Mesendoderm (in vitro differentiated cells): ENCODE data around the gene LRRFIP1.
A peak's percentile ranks its signal among the peaks of the same experiment; 100 is the strongest.

ENCODE experiments used
- DNase-seq: peaks from one replicate; pipeline ENCODE4 v3.0.0; 2013
- H2AK5ac ChIP-seq: 2 replicates; pipeline ENCODE4 v1.6.1; 2013; ENCODE audit warnings: low read length, inconsistent platforms
- H2BK120ac ChIP-seq: 2 replicates; pipeline ENCODE4 v1.6.1; 2013; ENCODE audit warnings: low read depth, mild to moderate bottlenecking, low read length, moderate library complexity, mixed read lengths
- H2BK15ac ChIP-seq: replicated peaks from 2 replicates; pipeline ENCODE4 v1.6.1; 2013; ENCODE audit warnings: low read depth, mild to moderate bottlenecking, moderate library complexity
- H2BK5ac ChIP-seq: 2 replicates; pipeline ENCODE4 v1.6.1; 2013; ENCODE audit warnings: low read length, inconsistent platforms
- H3K18ac ChIP-seq: 2 replicates; pipeline ENCODE4 v1.6.1; 2013; ENCODE audit warnings: mild to moderate bottlenecking, low read length, mixed read lengths
- H3K23ac ChIP-seq: one replicate; pipeline ENCODE4 v1.6.1; 2013; ENCODE audit warnings: low read length
- H3K27ac ChIP-seq: 2 replicates; pipeline ENCODE4 v1.5.1; 2013; ENCODE audit warnings: low read depth, mild to moderate bottlenecking, inconsistent platforms, low read length, moderate library complexity
- H3K27me3 ChIP-seq: 2 replicates; pipeline ENCODE4 v1.6.1; 2013; ENCODE audit warnings: low read length, control low read depth, mild to moderate bottlenecking, inconsistent platforms; ENCODE audit not compliant: insufficient read depth, poor library complexity
- H3K36me3 ChIP-seq: 2 replicates; pipeline ENCODE4 v1.6.1; 2013; ENCODE audit warnings: low read length, inconsistent platforms; ENCODE audit not compliant: control insufficient read depth, insufficient read depth
- H3K4ac ChIP-seq: one replicate; pipeline ENCODE4 v1.6.1; 2013; ENCODE audit warnings: low read depth, mild to moderate bottlenecking, low read length, moderate library complexity
- H3K4me1 ChIP-seq: 2 replicates; pipeline ENCODE4 v1.6.1; 2013; ENCODE audit warnings: low read depth, low read length, inconsistent platforms; ENCODE audit not compliant: control insufficient read depth
- H3K4me2 ChIP-seq: 2 replicates; pipeline ENCODE4 v1.6.1; 2013; ENCODE audit warnings: low read length
- H3K4me3 ChIP-seq: 2 replicates; pipeline ENCODE4 v1.5.1; 2013; ENCODE audit warnings: mild to moderate bottlenecking, low read length
- H3K56ac ChIP-seq: one replicate; pipeline ENCODE4 v1.6.1; 2013; ENCODE audit warnings: low read length
- H3K79me1 ChIP-seq: 2 replicates; pipeline ENCODE4 v1.6.1; 2013; ENCODE audit warnings: low read length, inconsistent platforms
- H3K79me2 ChIP-seq: 2 replicates; pipeline ENCODE4 v1.6.1; 2013; ENCODE audit warnings: mild to moderate bottlenecking, low read length; ENCODE audit not compliant: control insufficient read depth, insufficient read depth
- H3K9ac ChIP-seq: 2 replicates; pipeline ENCODE4 v1.6.1; 2013; ENCODE audit warnings: low read length, inconsistent platforms
- H4K5ac ChIP-seq: one replicate; pipeline ENCODE4 v1.6.1; 2013; ENCODE audit warnings: low read length
- H4K8ac ChIP-seq: one replicate; pipeline ENCODE4 v1.6.1; 2013; ENCODE audit warnings: low read depth, mild to moderate bottlenecking, control low read depth, low read length, moderate library complexity
- WGBS: extraction: QIAGEN DNeasy Blood & Tissue Kit; methylation state at CpG from one replicate; pipeline ENCODE4 v1.1.7; 2013; ENCODE audit warnings: low lambda C conversion rate, missing lambda C conversion rate; ENCODE audit not compliant: insufficient coverage; ENCODE audit errors: extremely low coverage; 5-methylcytosine and 5-hydroxymethylcytosine counted together

The LRRFIP1 gene

GRCh38 chr2:237648016-237648381, 20.6 kb downstream of the LRRFIP1 start:
- no peak for DNase-seq
- Histone ChIP-seq H2BK15ac (no peak overlapping the region), H3K4me2 (no peak overlapping the region), H2AK5ac (no peak overlapping the region), H3K23ac (no peak overlapping the region), H3K4me3 (no peak overlapping the region), H3K18ac (no peak overlapping the region), H4K5ac (no peak overlapping the region), H2BK120ac (no peak overlapping the region), H3K27ac (no peak overlapping the region), H3K79me1 (peaks cover 23% of the 10 kb centered on the region), H3K79me2 (peaks cover 6% of the 10 kb centered on the region), H4K8ac (no peak overlapping the region), H3K27me3 (no peaks in the 10 kb centered on the region), H3K36me3 (no peaks in the 10 kb centered on the region), H3K4me1 (no peaks in the 10 kb centered on the region), H3K4ac (no peak overlapping the region), H3K56ac (no peak overlapping the region), H3K9ac (no peak overlapping the region), H2BK5ac (no peak overlapping the region)
- WGBS: no CpG with 5 or more reads among the region's 9 CpGs

GRCh38 chr2:237649541-237650454, 22.4 kb downstream of the LRRFIP1 start:
- Histone ChIP-seq H3K79me2 (peaks cover 4% of the 10 kb centered on the region), H3K23ac (no peak overlapping the region), H3K18ac (no peak overlapping the region), H2BK120ac (no peak overlapping the region), H3K4ac (no peak overlapping the region), H2BK15ac (no peak overlapping the region), H3K27me3 (no peaks in the 10 kb centered on the region), H4K8ac (no peak overlapping the region), H3K79me1 (peaks cover 17% of the 10 kb centered on the region), H2AK5ac (no peak overlapping the region), H3K36me3 (no peaks in the 10 kb centered on the region), H3K56ac (no peak overlapping the region), H3K9ac (no peak overlapping the region), H3K4me3 (no peak overlapping the region), H3K4me1 (no peaks in the 10 kb centered on the region), H3K27ac (no peak overlapping the region), H4K5ac (no peak overlapping the region), H3K4me2 (no peak overlapping the region), H2BK5ac (no peak overlapping the region)
- no peak for DNase-seq
- WGBS: no CpG with 5 or more reads among the region's 17 CpGs

GRCh38 chr2:237650455-237650850, 23.1 kb downstream of the LRRFIP1 start:
- H3K18ac ChIP-seq: no peak overlapping the region
- H3K79me1 ChIP-seq: peaks cover 12% of the 10 kb centered on the region
- peaks cover 4% of the 10 kb centered on the region for H3K79me2 ChIP-seq
- H3K4me3 ChIP-seq: no peak overlapping the region
- no CpG with 5 or more reads among the region's 7 CpGs for WGBS
- no peak overlapping the region for H2BK15ac ChIP-seq
- no peaks in the 10 kb centered on the region for H3K36me3 ChIP-seq
- H2AK5ac ChIP-seq: no peak overlapping the region
- no peak overlapping the region for H2BK120ac ChIP-seq
- H3K4me1 ChIP-seq: no peaks in the 10 kb centered on the region
- H4K8ac ChIP-seq: no peak overlapping the region
- no peak overlapping the region for H3K56ac ChIP-seq
- peak; percentile 29 for DNase-seq
- H4K5ac ChIP-seq: no peak overlapping the region
- H2BK5ac ChIP-seq: no peak overlapping the region
- no peak overlapping the region for H3K4ac ChIP-seq
- H3K27me3 ChIP-seq: no peaks in the 10 kb centered on the region
- no peak overlapping the region for H3K27ac ChIP-seq
- H3K4me2 ChIP-seq: no peak overlapping the region
- no peak overlapping the region for H3K23ac ChIP-seq
- no peak overlapping the region for H3K9ac ChIP-seq

GRCh38 chr2:237651761-237652160, 24.4 kb downstream of the LRRFIP1 start:
- no peak overlapping the region for H4K5ac ChIP-seq
- no peak overlapping the region for H2BK5ac ChIP-seq
- no peak for DNase-seq
- no peak overlapping the region for H3K27ac ChIP-seq
- H3K79me1 ChIP-seq: peaks cover 12% of the 10 kb centered on the region
- H2AK5ac ChIP-seq: no peak overlapping the region
- no peak overlapping the region for H4K8ac ChIP-seq
- peaks cover 4% of the 10 kb centered on the region for H3K79me2 ChIP-seq
- no peaks in the 10 kb centered on the region for H3K4me1 ChIP-seq
- H3K9ac ChIP-seq: no peak overlapping the region
- no peak overlapping the region for H2BK120ac ChIP-seq
- no peak overlapping the region for H3K18ac ChIP-seq
- H3K4me2 ChIP-seq: no peak overlapping the region
- no peak overlapping the region for H3K4me3 ChIP-seq
- whole genome bisulfite sequencing: no CpG with 5 or more reads among the region's 10 CpGs
- no peaks in the 10 kb centered on the region for H3K27me3 ChIP-seq
- no peak overlapping the region for H3K23ac ChIP-seq
- H2BK15ac ChIP-seq: no peak overlapping the region
- H3K36me3 ChIP-seq: no peaks in the 10 kb centered on the region
- no peak overlapping the region for H3K56ac ChIP-seq
- H3K4ac ChIP-seq: no peak overlapping the region

DNA sequence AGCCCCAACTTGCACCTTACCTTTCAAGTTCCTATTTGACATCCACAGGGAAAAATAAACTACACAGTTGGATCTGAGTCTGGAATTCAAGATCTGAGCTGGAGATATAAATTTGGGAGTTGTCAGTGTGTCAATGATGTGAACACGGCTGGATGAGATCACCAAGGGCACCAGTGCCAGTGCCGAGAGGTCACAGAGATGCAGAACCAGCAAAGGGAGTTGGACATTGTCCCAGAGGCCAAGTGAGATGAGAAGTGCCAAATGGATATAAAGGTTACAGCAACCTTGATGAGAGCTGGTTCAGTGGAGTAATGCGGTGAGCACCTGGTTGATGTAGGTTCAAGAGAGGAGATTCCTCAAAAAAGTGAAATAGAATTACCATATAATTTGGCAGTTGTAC, 24.8 kb downstream of the LRRFIP1 start:
- H3K9ac ChIP-seq: no peak overlapping the region

GRCh38 chr2:237652854-237653253, 25.5 kb downstream of the LRRFIP1 start:
- no peaks in the 10 kb centered on the region for H3K36me3 ChIP-seq
- H3K4me1 ChIP-seq: no peaks in the 10 kb centered on the region
- peaks cover 9% of the 10 kb centered on the region for H3K79me1 ChIP-seq
- no peak overlapping the region for H3K4me2 ChIP-seq
- no peak overlapping the region for H3K27ac ChIP-seq
- H2BK120ac ChIP-seq: no peak overlapping the region
- H3K27me3 ChIP-seq: no peaks in the 10 kb centered on the region
- WGBS: no CpG with 5 or more reads among the region's 2 CpGs
- H3K23ac ChIP-seq: no peak overlapping the region
- H2BK15ac ChIP-seq: no peak overlapping the region
- no peak overlapping the region for H4K8ac ChIP-seq
- no peak overlapping the region for H3K4ac ChIP-seq
- H3K18ac ChIP-seq: no peak overlapping the region
- H3K56ac ChIP-seq: no peak overlapping the region
- DNase-seq: no peak
- H3K4me3 ChIP-seq: no peak overlapping the region
- no peak overlapping the region for H4K5ac ChIP-seq
- H3K9ac ChIP-seq: no peak overlapping the region
- no peak overlapping the region for H2BK5ac ChIP-seq
- H3K79me2 ChIP-seq: peaks cover 3% of the 10 kb centered on the region
- H2AK5ac ChIP-seq: no peak overlapping the region

More for the DNA sequence above, 24.8 kb downstream of the LRRFIP1 start:
- H2BK15ac ChIP-seq: no peak overlapping the region
- no peak overlapping the region for H3K4ac ChIP-seq
- no peak for DNase-seq
- H2BK5ac ChIP-seq: no peak overlapping the region
- no peak overlapping the region for H3K23ac ChIP-seq
- no peak overlapping the region for H2AK5ac ChIP-seq
- no peak overlapping the region for H3K18ac ChIP-seq
- no peak overlapping the region for H3K27ac ChIP-seq
- no peak overlapping the region for H3K56ac ChIP-seq
- no peak overlapping the region for H3K4me2 ChIP-seq
- no peaks in the 10 kb centered on the region for H3K36me3 ChIP-seq
- peaks cover 4% of the 10 kb centered on the region for H3K79me2 ChIP-seq
- no peak overlapping the region for H4K5ac ChIP-seq
- peaks cover 12% of the 10 kb centered on the region for H3K79me1 ChIP-seq
- H4K8ac ChIP-seq: no peak overlapping the region
- no peak overlapping the region for H2BK120ac ChIP-seq
- H3K27me3 ChIP-seq: no peaks in the 10 kb centered on the region
- no CpG with 5 or more reads among the region's 3 CpGs for WGBS
- no peak overlapping the region for H3K4me3 ChIP-seq
- H3K4me1 ChIP-seq: no peaks in the 10 kb centered on the region
